GM13977 (cell line): ENCODE results near the gene CLTCL1.

Experiments
- DNase-seq: peaks from one replicate; pipeline ENCODE4 v3.0.0; 2012; ENCODE audit warnings: low spot score
- in situ Hi-C: fragments of 300-500 bp; cut with MboI; formaldehyde crosslinking; loops from one replicate; pipeline ENCODE4 v1.12.0; 2022; ENCODE audit warnings: low sequenced_read_pairs, low pct_unique_long_range_greater_than_20kb, mixed read lengths, inconsistent platforms; ENCODE audit not compliant: unreplicated experiment
- TF ChIP-seq, protein P1 (sequence below): IDR thresholded peaks from 2 replicates; pipeline ENCODE4 v1.5.1; 2012; ENCODE audit warnings: mild to moderate bottlenecking, control low read depth; ENCODE audit not compliant: insufficient read depth; ENCODE audit errors: extremely low read depth, missing control alignments

Gene CLTCL1

DNA sequence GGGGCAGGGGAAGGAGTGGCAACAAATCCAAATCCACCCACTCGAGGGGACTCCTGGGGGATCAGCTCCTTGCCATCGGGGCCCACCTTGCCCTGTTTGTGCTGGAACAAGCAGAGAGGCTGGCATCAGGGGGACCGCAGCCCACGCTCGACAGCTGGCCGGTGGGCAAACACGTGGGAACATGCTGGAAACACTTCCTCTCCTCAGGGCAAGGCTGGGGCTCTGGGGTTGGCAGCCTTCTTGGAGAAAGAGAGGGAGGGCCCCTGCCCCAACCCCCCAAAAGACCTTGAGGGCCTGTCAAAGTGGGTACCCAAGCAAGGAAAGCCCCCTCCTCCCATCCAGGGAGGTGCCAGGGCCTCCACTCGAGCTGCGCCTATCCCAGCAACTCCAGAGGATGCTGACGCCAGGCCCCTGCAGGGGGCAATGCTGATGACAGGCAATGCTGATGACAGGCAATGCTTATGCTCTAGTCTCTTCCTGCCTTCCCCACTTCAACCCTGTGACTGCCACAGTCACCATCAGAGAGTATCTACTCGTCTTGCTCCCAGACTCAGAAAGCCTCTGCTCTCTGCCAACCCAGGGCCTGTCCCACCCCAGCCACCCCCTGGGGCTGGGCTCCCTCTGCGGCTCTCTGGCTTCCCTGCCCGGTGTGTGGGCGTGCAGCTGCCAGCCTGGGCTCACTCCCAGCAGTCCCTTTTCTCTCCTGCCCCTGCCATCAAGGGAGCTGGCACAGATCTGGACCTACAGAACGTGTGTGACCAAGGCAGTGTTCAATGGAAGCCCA lies 153.1 kb downstream of the CLTCL1 start:
- TF ChIP-seq, protein P1, sequence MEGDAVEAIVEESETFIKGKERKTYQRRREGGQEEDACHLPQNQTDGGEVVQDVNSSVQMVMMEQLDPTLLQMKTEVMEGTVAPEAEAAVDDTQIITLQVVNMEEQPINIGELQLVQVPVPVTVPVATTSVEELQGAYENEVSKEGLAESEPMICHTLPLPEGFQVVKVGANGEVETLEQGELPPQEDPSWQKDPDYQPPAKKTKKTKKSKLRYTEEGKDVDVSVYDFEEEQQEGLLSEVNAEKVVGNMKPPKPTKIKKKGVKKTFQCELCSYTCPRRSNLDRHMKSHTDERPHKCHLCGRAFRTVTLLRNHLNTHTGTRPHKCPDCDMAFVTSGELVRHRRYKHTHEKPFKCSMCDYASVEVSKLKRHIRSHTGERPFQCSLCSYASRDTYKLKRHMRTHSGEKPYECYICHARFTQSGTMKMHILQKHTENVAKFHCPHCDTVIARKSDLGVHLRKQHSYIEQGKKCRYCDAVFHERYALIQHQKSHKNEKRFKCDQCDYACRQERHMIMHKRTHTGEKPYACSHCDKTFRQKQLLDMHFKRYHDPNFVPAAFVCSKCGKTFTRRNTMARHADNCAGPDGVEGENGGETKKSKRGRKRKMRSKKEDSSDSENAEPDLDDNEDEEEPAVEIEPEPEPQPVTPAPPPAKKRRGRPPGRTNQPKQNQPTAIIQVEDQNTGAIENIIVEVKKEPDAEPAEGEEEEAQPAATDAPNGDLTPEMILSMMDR: no peak
- in situ Hi-C loops: no loop called here

DNA sequence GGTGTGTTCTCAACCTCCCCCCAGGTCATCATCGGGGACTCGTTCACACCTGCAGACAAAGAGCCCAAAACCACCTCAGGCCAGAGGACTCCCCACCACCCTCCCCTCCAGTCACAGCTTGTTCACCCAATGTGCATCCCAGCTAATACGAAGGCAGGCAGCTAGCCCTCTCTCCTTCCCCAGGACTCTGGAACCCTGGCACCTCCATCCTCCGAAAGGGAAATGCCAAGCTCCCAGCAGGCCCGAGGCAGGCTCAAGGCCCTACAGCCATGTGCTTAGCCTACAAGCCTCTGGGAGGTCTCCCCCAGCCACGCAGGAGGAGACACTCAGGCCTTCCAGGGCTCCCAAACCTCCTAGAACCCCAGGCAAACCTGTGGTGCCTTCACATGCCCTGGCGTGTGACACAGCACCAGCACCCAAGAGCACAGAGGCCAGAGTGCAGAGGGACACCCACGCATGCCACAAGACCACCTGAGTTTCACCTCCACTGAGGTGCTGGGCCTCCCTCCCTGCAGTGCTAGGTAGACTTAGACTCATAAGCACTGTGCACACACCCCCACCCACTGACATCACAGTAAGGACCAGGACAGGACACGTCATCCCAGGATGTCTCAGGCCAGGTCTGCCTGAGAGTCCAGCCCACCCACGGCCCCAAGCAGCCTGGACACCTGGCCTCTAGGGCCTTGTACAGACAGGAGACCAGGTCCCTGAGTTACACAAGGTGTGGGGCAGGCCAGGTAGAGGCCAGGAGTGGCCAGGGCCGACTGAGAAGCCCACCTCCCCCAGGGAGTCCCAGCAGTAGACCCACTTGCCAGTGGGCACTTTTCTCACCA lies 153.9 kb downstream of the CLTCL1 start:
- no peak for DNase-seq
- in situ Hi-C loops: no loop called here
- TF ChIP-seq, protein P1: no peak

More for the DNA sequence above, 153.1 kb downstream of the CLTCL1 start:
- no peak for DNase-seq

DNA sequence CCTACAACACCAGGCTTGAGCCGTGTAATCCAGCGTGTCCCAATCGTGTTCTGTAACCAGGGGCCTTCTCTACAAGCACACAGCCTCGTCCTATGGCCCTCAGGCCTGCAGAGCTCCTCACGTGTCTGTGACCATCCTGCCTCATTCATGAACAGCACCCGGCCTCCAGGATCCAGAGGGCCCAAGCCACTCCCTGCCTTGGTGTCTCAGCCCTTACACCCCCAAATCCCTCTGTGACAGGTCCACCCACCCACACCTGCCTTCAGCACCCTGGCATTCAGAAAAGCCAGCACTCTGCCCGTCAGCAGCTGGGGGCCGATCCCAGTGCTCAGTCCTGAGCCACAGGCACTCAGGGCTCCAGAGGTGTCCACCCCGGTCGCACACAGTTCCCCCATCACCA lies 154.6 kb downstream of the CLTCL1 start:
- TF ChIP-seq, protein P1: no peak
- no peak for DNase-seq
- in situ Hi-C loops: no loop called here

DNA sequence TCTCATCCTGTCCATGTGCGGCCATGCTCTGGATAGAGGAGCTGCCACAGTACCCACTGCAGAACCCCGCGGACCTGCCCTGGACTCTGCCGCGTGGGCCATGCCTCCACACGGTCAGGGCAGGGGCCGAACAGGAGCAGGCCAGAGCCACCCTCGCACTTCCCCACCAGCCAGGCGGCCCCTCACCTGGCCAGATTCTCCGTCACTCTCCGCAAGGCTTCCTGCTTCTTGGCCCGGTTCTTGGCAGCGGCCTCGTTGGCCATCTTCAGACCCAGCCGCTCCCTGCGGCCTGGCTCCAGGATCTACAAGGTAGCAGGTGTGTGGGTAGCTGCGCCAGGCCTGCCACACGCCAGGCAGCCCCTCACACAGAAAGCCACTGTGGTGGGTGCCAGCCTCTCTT lies 156.6 kb downstream of the CLTCL1 start:
- TF ChIP-seq, protein P1: no peak
- DNase-seq: no peak
- in situ Hi-C loops: no loop called here

DNA sequence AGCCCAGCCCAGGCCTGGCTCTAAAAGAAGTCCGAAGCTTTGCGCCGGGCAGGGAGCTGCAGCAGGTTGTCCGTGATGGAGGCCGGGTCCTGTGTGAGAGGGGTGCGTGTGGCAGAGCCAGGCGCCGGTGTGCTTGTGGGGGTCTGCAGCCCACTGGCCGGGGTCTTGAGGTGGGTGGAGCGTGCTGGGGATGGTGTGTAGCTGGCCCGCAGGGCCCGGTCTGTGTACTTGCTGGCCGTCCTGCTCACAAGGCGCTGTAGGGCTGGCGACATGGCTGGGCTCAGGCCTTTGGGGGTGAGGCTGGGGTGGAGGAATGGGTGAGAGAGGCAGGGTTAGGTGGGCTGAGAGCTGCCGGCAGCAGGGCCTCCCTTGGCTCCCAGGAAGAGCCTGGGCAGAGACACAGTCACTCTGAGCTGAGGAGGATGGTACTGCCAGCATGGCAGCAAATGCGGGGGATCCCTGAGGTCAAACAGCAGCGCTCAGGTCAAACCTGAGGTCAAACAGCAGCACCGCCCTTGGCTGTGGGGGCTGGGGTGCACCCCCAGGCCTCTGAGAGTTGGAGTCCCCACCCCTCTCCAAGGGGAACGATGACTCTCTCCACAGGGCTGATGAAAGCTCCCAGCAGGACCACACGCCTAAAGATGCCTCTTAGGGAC lies 157.2 kb downstream of the CLTCL1 start:
- no peak for DNase-seq
- in situ Hi-C loops: no loop called here
- TF ChIP-seq, protein P1: no peak

DNA sequence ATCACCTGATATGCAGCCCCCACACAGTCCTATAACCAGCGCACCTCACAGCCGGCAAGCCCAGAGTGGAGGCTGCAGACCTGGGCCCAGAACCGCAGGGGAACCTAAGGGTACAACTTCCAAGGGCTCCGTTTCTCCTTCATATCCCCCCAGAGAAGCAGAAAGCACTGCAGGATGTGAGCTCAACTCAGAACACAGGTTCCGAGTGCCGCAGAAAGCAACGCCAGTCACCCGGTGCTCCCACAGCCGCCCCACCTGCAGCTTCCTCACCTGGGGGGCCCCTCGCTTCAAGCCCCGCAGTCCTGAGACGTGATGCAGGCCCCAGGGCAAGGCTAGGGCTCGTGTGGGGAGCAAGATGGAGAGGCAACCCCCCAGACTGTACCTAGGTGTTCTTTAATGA lies 158.0 kb downstream of the CLTCL1 start:
- TF ChIP-seq, protein P1: no peak
- in situ Hi-C loops: no loop called here

More for the DNA sequence above, 158.0 kb downstream of the CLTCL1 start:
- DNase-seq: no peak
